Measurements from ENCODE around the gene KIF6.
A peak's percentile ranks its signal among the peaks of the same experiment; 100 is the strongest.
"Not testable (repeated sequence)": the region's sequence is repeated elsewhere in the genome, so short reads cannot be mapped to it uniquely, and the experiment has no call there.

Gene KIF6

GRCh38 chr6:39303425-39304153, 421.6 kb downstream of the KIF6 start:
- no peak for DNase-seq

GRCh38 chr6:39302669-39303424, 422.4 kb downstream of the KIF6 start:
- peak; percentile 93 to 94 for DNase-seq

GRCh38 chr6:39302011-39302410, 423.2 kb downstream of the KIF6 start:
- no peak for DNase-seq

GRCh38 chr6:39301606-39302005, 423.6 kb downstream of the KIF6 start:
- no peak for DNase-seq

GRCh38 chr6:39300739-39301138, 424.5 kb downstream of the KIF6 start:
- DNase-seq, result no peak

GRCh38 chr6:39298061-39298460, 427.1 kb downstream of the KIF6 start:
- DNase-seq, result no peak

GRCh38 chr6:39296745-39297640, 428.2 kb downstream of the KIF6 start:
- no peak for DNase-seq

- no peak for DNase-seq
Measured at GRCh38 chr6:39295611-39296011, 429.6 kb downstream of the KIF6 start.

- DNase-seq, result no peak
Measured at GRCh38 chr6:39294899-39295298, 430.3 kb downstream of the KIF6 start.

GRCh38 chr6:39294133-39294532, 431.1 kb downstream of the KIF6 start:
- DNase-seq, result no peak

- no peak for DNase-seq
Measured at GRCh38 chr6:39292637-39293036, 432.6 kb downstream of the KIF6 start.

GRCh38 chr6:39289490-39289889, 435.7 kb downstream of the KIF6 start:
- DNase-seq, result no peak

- DNase-seq, result no peak
Measured at GRCh38 chr6:39287601-39288000, 437.6 kb downstream of the KIF6 start.

- DNase-seq, result not testable (repeated sequence)
Measured at GRCh38 chr6:39286596-39286995, 438.6 kb downstream of the KIF6 start.

- no peak for DNase-seq
Measured at GRCh38 chr6:39282774-39283173, 442.4 kb downstream of the KIF6 start.

GRCh38 chr6:39281312-39281980, 443.8 kb downstream of the KIF6 start:
- no peak for DNase-seq

GRCh38 chr6:39280247-39280731, 444.9 kb downstream of the KIF6 start:
- DNase-seq, result no peak
